DND-41 (cell line): ENCODE data around the gene SRRT.

Source experiments
- ATAC-seq: fragments of 200-7000 bp; cut with Tn5 transposase; 3 replicates; pipeline ENCODE4 v1.9.1; 2021; ENCODE audit warnings: low read depth; ENCODE audit not compliant: insufficient read depth
- DNase-seq: peaks from one replicate; pipeline ENCODE4 v3.0.0-alpha.2; 2020
- H2AFZ ChIP-seq: 2 replicates; pipeline ENCODE4 v1.6.0; 2012; ENCODE audit warnings: low read depth, low read length
- H3K27ac ChIP-seq: 2 replicates; pipeline ENCODE4 v1.5.1; 2012; ENCODE audit warnings: low read length, inconsistent platforms
- H3K27me3 ChIP-seq: fragments of 200-600 bp; sonication (generic); 2 replicates; pipeline ENCODE4 v1.6.0; 2012; ENCODE audit warnings: low read length, mild to moderate bottlenecking, inconsistent platforms; ENCODE audit not compliant: insufficient read depth, poor library complexity
- H3K36me3 ChIP-seq: 2 replicates; pipeline ENCODE4 v1.5.1; 2012; ENCODE audit warnings: low read length, inconsistent platforms; ENCODE audit not compliant: insufficient read depth
- H3K4me1 ChIP-seq: 2 replicates; pipeline ENCODE4 v1.5.1; 2012; ENCODE audit warnings: mild to moderate bottlenecking, low read length; ENCODE audit not compliant: insufficient read depth
- H3K4me2 ChIP-seq: 2 replicates; pipeline ENCODE4 v1.6.0; 2012; ENCODE audit warnings: mild to moderate bottlenecking, moderate library complexity, low read length, inconsistent platforms; ENCODE audit not compliant: insufficient read depth
- H3K4me3 ChIP-seq, 2 experiments: fragments of 200-600 bp in 1 of 2; shearing (Covaris generic) in 1 of 2; 2 replicates each; pipeline ENCODE4 v1.5.1; 2012 to 2016; ENCODE audit warnings: inconsistent platforms in 2 of 2, low read length in 2 of 2, mild to moderate bottlenecking in 2 of 2, low read depth in 1 of 2, moderate library complexity in 1 of 2
- H3K79me2 ChIP-seq: 2 replicates; pipeline ENCODE4 v1.6.0; 2012; ENCODE audit warnings: low read length, inconsistent platforms; ENCODE audit not compliant: insufficient read depth
- H3K9ac ChIP-seq: 2 replicates; pipeline ENCODE4 v1.6.0; 2012; ENCODE audit warnings: low read depth, mild to moderate bottlenecking, inconsistent platforms, low read length, moderate library complexity
- H3K9me3 ChIP-seq: 2 replicates; pipeline ENCODE4 v1.5.1; 2012; ENCODE audit warnings: low read length, moderate library complexity, mild to moderate bottlenecking, inconsistent platforms; ENCODE audit not compliant: insufficient read depth, severe bottlenecking
- H4K20me1 ChIP-seq: 2 replicates; pipeline ENCODE4 v1.6.0; 2012; ENCODE audit warnings: low read length; ENCODE audit not compliant: insufficient read depth
- EZH2 ChIP-seq: IDR thresholded peaks from 3 replicates; pipeline ENCODE4 v1.6.1; 2012; ENCODE audit warnings: borderline replicate concordance, low read depth, mild to moderate bottlenecking, moderate library complexity, low read length, inconsistent platforms; ENCODE audit not compliant: severe bottlenecking
- TF ChIP-seq, protein P1 (sequence below): IDR thresholded peaks from 2 replicates; pipeline ENCODE4 v1.5.1; 2012; ENCODE audit warnings: borderline replicate concordance, low read length, moderate library complexity, mild to moderate bottlenecking; ENCODE audit not compliant: poor library complexity, severe bottlenecking; ENCODE audit errors: extremely low read depth

Gene SRRT

GRCh38 chr7:100897772-100898454 lies 23.0 kb downstream of the SRRT start:
- no peaks in the 10 kb centered on the region for H3K4me1 ChIP-seq
- peaks cover 5% of the 10 kb centered on the region for H3K27me3 ChIP-seq
- no peaks in the 10 kb centered on the region for H4K20me1 ChIP-seq
- no peak overlapping the region for H3K4me2 ChIP-seq
- H3K36me3 ChIP-seq = no peaks in the 10 kb centered on the region
- TF ChIP-seq, protein P1, sequence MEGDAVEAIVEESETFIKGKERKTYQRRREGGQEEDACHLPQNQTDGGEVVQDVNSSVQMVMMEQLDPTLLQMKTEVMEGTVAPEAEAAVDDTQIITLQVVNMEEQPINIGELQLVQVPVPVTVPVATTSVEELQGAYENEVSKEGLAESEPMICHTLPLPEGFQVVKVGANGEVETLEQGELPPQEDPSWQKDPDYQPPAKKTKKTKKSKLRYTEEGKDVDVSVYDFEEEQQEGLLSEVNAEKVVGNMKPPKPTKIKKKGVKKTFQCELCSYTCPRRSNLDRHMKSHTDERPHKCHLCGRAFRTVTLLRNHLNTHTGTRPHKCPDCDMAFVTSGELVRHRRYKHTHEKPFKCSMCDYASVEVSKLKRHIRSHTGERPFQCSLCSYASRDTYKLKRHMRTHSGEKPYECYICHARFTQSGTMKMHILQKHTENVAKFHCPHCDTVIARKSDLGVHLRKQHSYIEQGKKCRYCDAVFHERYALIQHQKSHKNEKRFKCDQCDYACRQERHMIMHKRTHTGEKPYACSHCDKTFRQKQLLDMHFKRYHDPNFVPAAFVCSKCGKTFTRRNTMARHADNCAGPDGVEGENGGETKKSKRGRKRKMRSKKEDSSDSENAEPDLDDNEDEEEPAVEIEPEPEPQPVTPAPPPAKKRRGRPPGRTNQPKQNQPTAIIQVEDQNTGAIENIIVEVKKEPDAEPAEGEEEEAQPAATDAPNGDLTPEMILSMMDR = no peak
- TF ChIP-seq EZH2 = no peak
- no peaks in the 10 kb centered on the region for H3K9me3 ChIP-seq
- no peak for ATAC-seq
- no peaks in the 10 kb centered on the region for H3K79me2 ChIP-seq
- no peak overlapping the region for H3K9ac ChIP-seq
- H2AFZ ChIP-seq = no peak overlapping the region
- no peak overlapping the region for H3K4me3 ChIP-seq
- H3K27ac ChIP-seq = no peak overlapping the region
- DNase-seq = no peak

DNA sequence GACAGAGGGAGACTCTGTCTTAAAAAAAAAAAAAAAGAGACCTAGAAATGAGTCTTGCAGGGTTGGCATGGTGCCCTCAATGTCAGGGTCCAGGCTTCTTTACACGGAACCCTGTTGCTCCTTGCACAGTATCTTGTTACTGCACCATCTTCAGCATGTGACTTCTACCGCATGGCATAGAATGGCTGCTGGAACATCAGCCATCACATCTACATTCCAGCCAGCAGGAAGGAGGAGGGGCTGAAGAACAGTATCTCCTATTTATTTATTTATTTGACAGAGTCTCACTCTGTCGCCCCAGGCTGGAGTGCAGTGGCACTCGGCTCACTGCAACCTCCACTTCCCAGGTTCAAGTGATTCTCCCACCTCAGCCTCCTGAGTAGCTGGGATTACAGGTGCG lies 24.5 kb downstream of the SRRT start:
- no peak for TF ChIP-seq EZH2
- TF ChIP-seq, protein P1 = no peak
- DNase-seq (no peak), ATAC-seq (no peak)
- Histone ChIP-seq H2AFZ (no peak overlapping the region), H3K79me2 (no peaks in the 10 kb centered on the region), H4K20me1 (no peaks in the 10 kb centered on the region), H3K9me3 (no peaks in the 10 kb centered on the region), H3K4me2 (no peak overlapping the region), H3K27ac (no peak overlapping the region), H3K4me1 (no peaks in the 10 kb centered on the region), H3K36me3 (no peaks in the 10 kb centered on the region), H3K4me3 (no peak overlapping the region), H3K9ac (no peak overlapping the region), H3K27me3 (peaks cover 5% of the 10 kb centered on the region)

DNA sequence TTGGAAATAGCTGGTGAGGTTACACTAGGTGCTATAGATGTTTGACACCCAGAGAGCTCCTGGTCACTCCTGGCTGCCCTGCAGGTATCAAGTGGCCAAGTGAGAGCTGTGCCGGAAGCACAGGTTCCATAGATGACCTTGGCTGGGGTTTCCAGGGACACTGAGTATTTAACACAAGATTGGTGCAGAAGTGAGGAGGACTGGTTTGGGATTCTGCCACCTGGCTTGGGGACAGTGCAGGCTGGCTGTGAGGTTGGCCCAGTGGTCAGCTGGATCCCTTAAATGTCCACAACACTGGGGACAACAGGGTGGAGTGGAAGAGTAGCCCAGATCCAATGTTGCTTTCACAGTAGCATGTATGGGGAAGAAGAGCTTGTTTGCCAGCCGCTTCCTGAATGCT lies 26.1 kb downstream of the SRRT start:
- Histone ChIP-seq H3K9ac (no peak overlapping the region), H3K4me1 (no peaks in the 10 kb centered on the region), H3K27me3 (peaks cover 5% of the 10 kb centered on the region), H3K4me2 (no peak overlapping the region), H3K79me2 (no peaks in the 10 kb centered on the region), H3K27ac (no peak overlapping the region), H2AFZ (no peak overlapping the region), H3K36me3 (no peaks in the 10 kb centered on the region), H3K9me3 (no peaks in the 10 kb centered on the region), H3K4me3 (no peak overlapping the region), H4K20me1 (no peaks in the 10 kb centered on the region)
- DNase-seq (no peak), ATAC-seq (no peak)
- TF ChIP-seq, protein P1 = no peak
- TF ChIP-seq EZH2 = no peak

GRCh38 chr7:100901921-100902332 lies 27.0 kb downstream of the SRRT start:
- Histone ChIP-seq H3K9me3 (no peaks in the 10 kb centered on the region), H3K4me1 (no peaks in the 10 kb centered on the region), H2AFZ (no peak overlapping the region), H3K4me2 (no peak overlapping the region), H4K20me1 (no peaks in the 10 kb centered on the region), H3K36me3 (no peaks in the 10 kb centered on the region), H3K27ac (no peak overlapping the region), H3K9ac (no peak overlapping the region), H3K79me2 (no peaks in the 10 kb centered on the region), H3K4me3 (no peak overlapping the region), H3K27me3 (peaks cover 5% of the 10 kb centered on the region)
- DNase-seq (no peak), ATAC-seq (no peak)
- no peak for TF ChIP-seq EZH2
